ENCODE measurements around the gene HOXB1. TPM values are rescaled to one million over a fixed set of nuclear protein-coding genes. Genes with fewer than 3 reads are reported as not detected.

Gene HOXB1
- total RNA-seq, 4 donors from 2014 or later = not detected

DNA sequence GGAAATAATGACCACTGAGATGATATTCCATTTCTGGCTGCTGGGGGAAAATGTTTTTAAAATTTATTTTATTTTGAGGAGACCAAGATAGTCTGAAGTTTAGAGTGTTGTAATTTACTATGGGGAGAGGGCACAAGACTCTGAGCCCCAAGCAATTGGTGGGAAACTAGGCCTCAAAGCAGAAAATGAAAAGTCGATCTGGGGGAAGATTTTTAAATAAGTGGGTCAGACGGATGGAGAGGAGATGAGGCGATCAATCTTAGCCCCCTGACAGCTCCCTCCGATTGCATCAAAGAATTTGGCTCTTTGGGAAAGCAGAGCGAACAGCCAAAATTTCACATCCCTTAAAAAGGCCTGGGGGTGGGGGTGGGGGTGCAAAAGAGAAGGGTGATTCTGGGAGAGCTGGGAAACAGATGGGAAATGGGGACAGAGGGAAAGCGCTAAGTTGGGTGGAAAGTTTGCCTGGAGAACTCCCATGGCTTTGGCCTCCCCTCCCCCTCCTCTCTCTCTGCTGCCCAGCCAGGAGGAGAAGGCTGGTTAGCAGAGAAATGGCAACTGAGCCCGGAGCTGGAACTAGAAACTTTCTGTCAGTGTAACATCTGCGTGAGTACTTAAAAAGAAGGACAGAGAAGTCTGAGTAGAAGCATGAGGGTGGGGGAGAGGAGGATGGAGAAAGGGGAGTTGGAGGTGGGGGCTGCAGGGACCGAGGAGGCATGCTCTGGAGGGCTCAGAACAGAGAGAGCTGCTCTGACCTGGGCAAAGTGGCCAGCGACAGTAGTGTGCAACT is 15.5 kb upstream of the HOXB1 start:
- Histone ChIP-seq H3K4me3 (peak overlapping the region; percentile 34), H3K27me3 (peaks cover 4% of the 10 kb centered on the region)

GRCh38 chr17:48545539-48545938 is 14.7 kb upstream of the HOXB1 start:
- no peaks in the 10 kb centered on the region for H3K9me3 ChIP-seq
- peak overlapping the region; percentile 79 for H3K4me3 ChIP-seq
- H3K27me3 ChIP-seq = peaks cover 4% of the 10 kb centered on the region
- TF ChIP-seq EP300 (IDR thresholded peaks at IDR 0.05) (no peak), POLR2A (IDR thresholded peaks at IDR 0.05) (no peak), POLR2AphosphoS5 (IDR thresholded peaks at IDR 0.05) (no peak)
- TF ChIP-seq, protein P1, sequence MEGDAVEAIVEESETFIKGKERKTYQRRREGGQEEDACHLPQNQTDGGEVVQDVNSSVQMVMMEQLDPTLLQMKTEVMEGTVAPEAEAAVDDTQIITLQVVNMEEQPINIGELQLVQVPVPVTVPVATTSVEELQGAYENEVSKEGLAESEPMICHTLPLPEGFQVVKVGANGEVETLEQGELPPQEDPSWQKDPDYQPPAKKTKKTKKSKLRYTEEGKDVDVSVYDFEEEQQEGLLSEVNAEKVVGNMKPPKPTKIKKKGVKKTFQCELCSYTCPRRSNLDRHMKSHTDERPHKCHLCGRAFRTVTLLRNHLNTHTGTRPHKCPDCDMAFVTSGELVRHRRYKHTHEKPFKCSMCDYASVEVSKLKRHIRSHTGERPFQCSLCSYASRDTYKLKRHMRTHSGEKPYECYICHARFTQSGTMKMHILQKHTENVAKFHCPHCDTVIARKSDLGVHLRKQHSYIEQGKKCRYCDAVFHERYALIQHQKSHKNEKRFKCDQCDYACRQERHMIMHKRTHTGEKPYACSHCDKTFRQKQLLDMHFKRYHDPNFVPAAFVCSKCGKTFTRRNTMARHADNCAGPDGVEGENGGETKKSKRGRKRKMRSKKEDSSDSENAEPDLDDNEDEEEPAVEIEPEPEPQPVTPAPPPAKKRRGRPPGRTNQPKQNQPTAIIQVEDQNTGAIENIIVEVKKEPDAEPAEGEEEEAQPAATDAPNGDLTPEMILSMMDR (IDR thresholded peaks at IDR 0.05) = no peak
- peak overlapping the region; percentile 93 for H3K27ac ChIP-seq
- WGBS = 94% methylated on average over 1 of the region's 1 CpG
- H3K4me1 ChIP-seq = peaks cover 71% of the 10 kb centered on the region
- DNase-seq (ENCODE audit: low spot score in 2 of 2) = no peak
- peaks cover 5% of the 10 kb centered on the region for H3K36me3 ChIP-seq

More for the DNA sequence above, 15.5 kb upstream of the HOXB1 start:
- H3K27ac ChIP-seq = peak overlapping the region; percentile 80
- DNase-seq (ENCODE audit: low spot score in 2 of 2) = no peak
- peaks cover 7% of the 10 kb centered on the region for H3K36me3 ChIP-seq
- no peaks in the 10 kb centered on the region for H3K9me3 ChIP-seq
- WGBS = 48% methylated on average over 10 of the region's 10 CpGs
- TF ChIP-seq POLR2AphosphoS5 (IDR thresholded peaks at IDR 0.05) (no peak), POLR2A (IDR thresholded peaks at IDR 0.05) (no peak), EP300 (IDR thresholded peaks at IDR 0.05) (no peak)
- TF ChIP-seq, protein P1 (IDR thresholded peaks at IDR 0.05) = no peak
- peaks cover 63% of the 10 kb centered on the region for H3K4me1 ChIP-seq

- 55% methylated on average over 12 of the region's 12 CpGs for WGBS
- TF ChIP-seq POLR2A (IDR thresholded peaks at IDR 0.05) (no peak), POLR2AphosphoS5 (IDR thresholded peaks at IDR 0.05) (no peak), EP300 (IDR thresholded peaks at IDR 0.05) (no peak)
- TF ChIP-seq, protein P1 (IDR thresholded peaks at IDR 0.05) = no peak
- H3K27me3 ChIP-seq = peaks cover 4% of the 10 kb centered on the region
- DNase-seq (ENCODE audit: low spot score in 2 of 2) = no peak
- no peaks in the 10 kb centered on the region for H3K9me3 ChIP-seq
- H3K36me3 ChIP-seq = no peaks in the 10 kb centered on the region
- peaks cover 72% of the 10 kb centered on the region for H3K4me1 ChIP-seq
- peak within 1 kb of the TSS; percentile 79 for H3K4me3 ChIP-seq
- H3K27ac ChIP-seq = peak within 1 kb of the TSS; percentile 93
Observed at GRCh38 chr17:48545022-48545375, 14.2 kb upstream of the HOXB1 start, which contains the start of gene HOXB2. Gene HOXB2 (minus strand): TSS chr17:48545109. CDS start chr17:48544911, 198 bp downstream.

- DNase-seq (ENCODE audit: low spot score in 2 of 2) = peak; percentile 89 to 93
- H3K4me1 ChIP-seq = peaks cover 72% of the 10 kb centered on the region
- H3K9me3 ChIP-seq = no peaks in the 10 kb centered on the region
- H3K27ac ChIP-seq = peak overlapping the region; percentile 93
- no peak for TF ChIP-seq EP300 (IDR thresholded peaks at IDR 0.05)
- no peak for TF ChIP-seq POLR2A (IDR thresholded peaks at IDR 0.05)
- TF ChIP-seq, protein P1 (IDR thresholded peaks at IDR 0.05) = no peak
- no peak for TF ChIP-seq POLR2AphosphoS5 (IDR thresholded peaks at IDR 0.05)
- no peaks in the 10 kb centered on the region for H3K36me3 ChIP-seq
- H3K27me3 ChIP-seq = peaks cover 4% of the 10 kb centered on the region
- peak overlapping the region; percentile 79 for H3K4me3 ChIP-seq
- 5% methylated on average over 38 of the region's 38 CpGs for WGBS
Observed at GRCh38 chr17:48544349-48545021, 13.7 kb upstream of the HOXB1 start.

DNA sequence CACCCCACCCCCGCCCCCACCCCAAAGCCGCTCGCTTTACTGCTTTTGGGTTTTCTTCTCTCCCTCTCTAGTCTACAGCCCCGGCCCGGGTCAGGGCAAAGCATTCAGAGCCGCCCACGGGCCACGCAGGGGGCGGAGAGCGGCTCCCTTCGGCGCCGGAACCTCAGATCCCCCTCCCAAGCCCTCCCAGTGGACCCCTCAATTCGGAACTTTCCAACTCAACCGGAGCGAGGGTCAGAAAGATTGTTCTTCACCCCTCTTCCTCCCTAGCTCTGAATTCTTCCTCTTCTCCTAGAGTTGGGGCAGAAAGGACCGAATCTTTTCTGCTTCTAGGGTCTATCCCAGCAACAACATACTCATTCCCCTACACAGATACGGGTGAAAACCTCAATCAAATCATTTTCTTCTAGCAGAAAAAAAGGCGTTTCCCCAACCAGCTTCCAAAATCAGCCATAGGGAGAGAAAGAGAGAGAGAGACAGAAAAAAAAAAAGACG is 13.1 kb upstream of the HOXB1 start:
- WGBS = 4% methylated on average over 20 of the region's 20 CpGs
- TF ChIP-seq POLR2A (IDR thresholded peaks at IDR 0.05) (no peak), EP300 (IDR thresholded peaks at IDR 0.05) (no peak), POLR2AphosphoS5 (IDR thresholded peaks at IDR 0.05) (no peak)
- TF ChIP-seq, protein P1 (IDR thresholded peaks at IDR 0.05) = no peak
- H3K9me3 ChIP-seq = no peaks in the 10 kb centered on the region
- H3K36me3 ChIP-seq = no peaks in the 10 kb centered on the region
- H3K4me3 ChIP-seq = peak overlapping the region; percentile 79
- peaks cover 4% of the 10 kb centered on the region for H3K27me3 ChIP-seq
- H3K27ac ChIP-seq = peak overlapping the region; percentile 93
- peaks cover 69% of the 10 kb centered on the region for H3K4me1 ChIP-seq
- no peak for DNase-seq (ENCODE audit: low spot score in 2 of 2)

Measured in suprapubic skin (tissue), 4 donors.